Epithelial cell of proximal tubule (primary cell): ENCODE data around the gene COL23A1. TPM values are rescaled to one million over a fixed set of nuclear protein-coding genes. Genes with fewer than 3 reads are reported as not detected.

Experiments used
- DNase-seq: peaks from one replicate; pipeline ENCODE4 v3.0.0-alpha.2; 2011; ENCODE audit warnings: low read depth
- H3K4me3 ChIP-seq: 2 replicates; pipeline ENCODE4 v1.5.1; 2011; ENCODE audit warnings: low read depth, mild to moderate bottlenecking, low read length
- total RNA-seq: library from RNA; depleted of rRNA; stranded (reverse); fragments of >200 nt; gene quantifications from 2 replicates; pipeline ENCODE4 v1.2.3, GENCODE V29; 2015
- TF ChIP-seq, protein P1 (sequence below): conservative IDR thresholded peaks from 2 replicates; pipeline ENCODE4 v1.5.1; 2012; ENCODE audit warnings: low read depth, mild to moderate bottlenecking, low read length

COL23A1 gene
- total RNA-seq, 1 donor from 2014 or later: not detected

DNA sequence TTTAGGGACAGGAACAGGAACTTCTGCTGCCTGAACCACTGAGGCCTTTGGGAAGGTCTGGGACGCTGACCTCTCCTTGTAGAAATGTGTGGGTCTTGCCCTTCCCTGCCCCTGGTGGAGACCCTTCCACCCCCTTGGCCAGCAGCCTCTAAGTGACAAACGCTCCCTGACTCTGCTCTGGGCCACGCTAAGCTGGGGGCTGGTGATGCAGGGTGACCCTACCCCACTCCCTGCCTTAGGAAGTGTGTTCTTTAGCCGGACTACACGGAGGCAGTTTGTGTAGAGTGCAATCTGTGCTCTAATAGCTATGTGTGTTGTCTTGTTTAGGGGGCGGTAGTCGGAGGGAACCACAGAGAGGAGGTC is 123.0 kb downstream of the COL23A1 start:
- no peak for DNase-seq
- TF ChIP-seq, protein P1, sequence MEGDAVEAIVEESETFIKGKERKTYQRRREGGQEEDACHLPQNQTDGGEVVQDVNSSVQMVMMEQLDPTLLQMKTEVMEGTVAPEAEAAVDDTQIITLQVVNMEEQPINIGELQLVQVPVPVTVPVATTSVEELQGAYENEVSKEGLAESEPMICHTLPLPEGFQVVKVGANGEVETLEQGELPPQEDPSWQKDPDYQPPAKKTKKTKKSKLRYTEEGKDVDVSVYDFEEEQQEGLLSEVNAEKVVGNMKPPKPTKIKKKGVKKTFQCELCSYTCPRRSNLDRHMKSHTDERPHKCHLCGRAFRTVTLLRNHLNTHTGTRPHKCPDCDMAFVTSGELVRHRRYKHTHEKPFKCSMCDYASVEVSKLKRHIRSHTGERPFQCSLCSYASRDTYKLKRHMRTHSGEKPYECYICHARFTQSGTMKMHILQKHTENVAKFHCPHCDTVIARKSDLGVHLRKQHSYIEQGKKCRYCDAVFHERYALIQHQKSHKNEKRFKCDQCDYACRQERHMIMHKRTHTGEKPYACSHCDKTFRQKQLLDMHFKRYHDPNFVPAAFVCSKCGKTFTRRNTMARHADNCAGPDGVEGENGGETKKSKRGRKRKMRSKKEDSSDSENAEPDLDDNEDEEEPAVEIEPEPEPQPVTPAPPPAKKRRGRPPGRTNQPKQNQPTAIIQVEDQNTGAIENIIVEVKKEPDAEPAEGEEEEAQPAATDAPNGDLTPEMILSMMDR: no peak
- no peak overlapping the region for H3K4me3 ChIP-seq

DNA sequence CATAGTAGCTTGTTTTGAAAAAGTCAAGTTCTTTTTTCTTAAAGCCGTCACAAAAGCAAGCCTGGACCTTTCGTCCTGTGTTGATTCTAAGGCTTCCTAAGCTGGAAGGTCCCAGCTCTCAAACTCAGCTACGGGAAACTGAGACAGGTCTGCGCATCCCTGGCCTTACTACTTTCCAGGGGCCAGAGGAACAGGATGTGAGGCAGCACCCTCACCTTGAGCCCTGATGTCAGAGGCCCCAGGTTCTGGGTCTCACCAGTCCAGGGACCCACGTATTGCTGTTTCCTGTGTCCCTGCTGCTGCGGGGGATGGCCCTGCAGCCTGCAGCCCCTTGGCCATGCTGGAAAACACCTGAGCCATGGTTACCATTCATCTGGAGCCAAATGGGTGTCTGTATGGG is 123.9 kb downstream of the COL23A1 start:
- H3K4me3 ChIP-seq: no peak overlapping the region
- TF ChIP-seq, protein P1: no peak
- no peak for DNase-seq

- TF ChIP-seq, protein P1: no peak
- DNase-seq: no peak
- no peak overlapping the region for H3K4me3 ChIP-seq
These were observed 124.3 kb downstream of the COL23A1 start for GRCh38 chr5:178465861-178466288.

DNA sequence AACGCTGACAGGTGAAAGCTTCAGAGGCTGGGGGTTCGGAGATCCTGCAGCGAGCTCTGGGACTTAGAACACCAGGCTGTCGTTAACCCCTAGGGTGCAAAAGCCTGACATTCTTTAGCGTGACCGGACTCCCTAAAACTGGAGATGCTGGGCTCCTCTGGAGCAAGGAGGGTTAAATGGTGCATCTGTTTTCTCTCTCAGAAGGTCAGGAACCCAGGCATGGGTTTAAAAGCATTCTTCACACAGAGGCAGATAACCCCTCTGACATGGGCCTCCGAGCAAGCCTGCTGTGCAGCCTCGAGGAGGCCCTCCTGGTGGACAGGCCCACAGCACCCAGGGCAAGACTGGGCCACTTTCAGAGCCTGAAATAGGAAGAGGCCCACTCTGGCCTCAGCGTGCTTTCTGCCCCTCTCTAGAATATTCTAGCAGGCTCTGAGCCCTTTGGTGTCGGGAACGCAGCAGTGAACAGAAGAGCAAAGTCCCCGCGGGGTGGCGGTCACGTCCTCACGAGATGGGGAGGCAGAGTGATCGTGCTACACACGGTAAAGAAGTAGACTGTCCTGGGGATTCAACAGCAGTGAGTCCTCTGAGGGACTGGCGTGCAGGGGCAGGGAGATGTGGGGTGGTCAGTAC is 124.8 kb downstream of the COL23A1 start:
- no peak overlapping the region for H3K4me3 ChIP-seq
- DNase-seq: no peak
- TF ChIP-seq, protein P1: no peak

DNA sequence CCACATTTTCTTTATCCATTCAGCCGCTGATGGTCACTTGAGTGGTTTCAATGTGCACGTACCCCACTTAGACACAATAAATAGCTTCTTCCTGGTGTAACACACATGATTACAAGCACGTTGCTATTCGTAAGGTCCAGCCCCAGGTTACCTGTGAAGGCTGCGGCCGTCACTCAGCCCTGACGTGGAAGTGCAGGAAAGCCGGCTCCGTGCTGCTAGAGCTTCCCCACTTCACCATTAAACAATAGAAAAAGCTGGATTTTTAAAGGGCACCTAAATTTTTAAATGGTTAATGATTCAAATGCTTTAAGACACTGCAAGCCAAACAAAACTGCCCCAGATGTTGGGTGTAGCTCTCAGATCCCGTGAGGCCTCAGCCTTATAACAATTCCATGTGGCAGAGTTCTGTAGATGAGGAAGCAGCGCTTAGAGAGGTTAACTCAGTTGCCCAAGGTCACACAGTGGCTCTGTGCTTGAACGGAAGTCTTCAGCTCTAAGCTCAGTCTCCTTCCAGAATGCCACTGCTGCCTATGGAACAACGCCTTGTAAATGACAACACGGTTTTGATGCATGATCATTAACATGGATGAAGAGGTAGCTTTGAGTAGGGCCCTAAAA is 125.7 kb downstream of the COL23A1 start:
- H3K4me3 ChIP-seq: no peak overlapping the region
- TF ChIP-seq, protein P1: no peak
- no peak for DNase-seq

GRCh38 chr5:178463321-178464155 is 126.7 kb downstream of the COL23A1 start:
- no peak overlapping the region for H3K4me3 ChIP-seq
- DNase-seq: no peak
- TF ChIP-seq, protein P1: no peak
